OCI-LY7 (cell line): ENCODE data around the gene GBE1.

ENCODE experiments used
- CTCF ChIP-seq: fragments of 200-600 bp; sonication (generic); conservative IDR thresholded peaks from 2 replicates; pipeline ENCODE4 v1.5.1; 2014; ENCODE audit warnings: mild to moderate bottlenecking, antibody characterized with exemption, low read length, moderate library complexity, mixed read lengths
- EZH2phosphoT487 ChIP-seq: fragments of 200-600 bp; sonication (generic); IDR thresholded peaks from 2 replicates; pipeline ENCODE4 v1.6.1; 2018; ENCODE audit warnings: low read depth, borderline replicate concordance, mild to moderate bottlenecking, mixed run types, antibody characterized with exemption, low read length, moderate library complexity, mixed read lengths

GRCh38 chr3:81735334-81735733 is 26.1 kb downstream of the GBE1 start:
- TF ChIP-seq CTCF: no peak
- TF ChIP-seq EZH2phosphoT487: no peak
